Measurements from ENCODE around the gene CEP83. TPM values are rescaled to one million over a fixed set of nuclear protein-coding genes. Genes with fewer than 3 reads are reported as not detected.

The CEP83 gene, protein sequence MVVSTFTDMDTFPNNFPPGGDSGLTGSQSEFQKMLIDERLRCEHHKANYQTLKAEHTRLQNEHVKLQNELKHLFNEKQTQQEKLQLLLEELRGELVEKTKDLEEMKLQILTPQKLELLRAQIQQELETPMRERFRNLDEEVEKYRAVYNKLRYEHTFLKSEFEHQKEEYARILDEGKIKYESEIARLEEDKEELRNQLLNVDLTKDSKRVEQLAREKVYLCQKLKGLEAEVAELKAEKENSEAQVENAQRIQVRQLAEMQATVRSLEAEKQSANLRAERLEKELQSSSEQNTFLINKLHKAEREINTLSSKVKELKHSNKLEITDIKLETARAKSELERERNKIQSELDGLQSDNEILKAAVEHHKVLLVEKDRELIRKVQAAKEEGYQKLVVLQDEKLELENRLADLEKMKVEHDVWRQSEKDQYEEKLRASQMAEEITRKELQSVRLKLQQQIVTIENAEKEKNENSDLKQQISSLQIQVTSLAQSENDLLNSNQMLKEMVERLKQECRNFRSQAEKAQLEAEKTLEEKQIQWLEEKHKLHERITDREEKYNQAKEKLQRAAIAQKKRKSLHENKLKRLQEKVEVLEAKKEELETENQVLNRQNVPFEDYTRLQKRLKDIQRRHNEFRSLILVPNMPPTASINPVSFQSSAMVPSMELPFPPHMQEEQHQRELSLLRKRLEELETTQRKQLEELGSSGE
- 2.5 and 7.4 TPM in 2 replicates for total RNA-seq

DNA sequence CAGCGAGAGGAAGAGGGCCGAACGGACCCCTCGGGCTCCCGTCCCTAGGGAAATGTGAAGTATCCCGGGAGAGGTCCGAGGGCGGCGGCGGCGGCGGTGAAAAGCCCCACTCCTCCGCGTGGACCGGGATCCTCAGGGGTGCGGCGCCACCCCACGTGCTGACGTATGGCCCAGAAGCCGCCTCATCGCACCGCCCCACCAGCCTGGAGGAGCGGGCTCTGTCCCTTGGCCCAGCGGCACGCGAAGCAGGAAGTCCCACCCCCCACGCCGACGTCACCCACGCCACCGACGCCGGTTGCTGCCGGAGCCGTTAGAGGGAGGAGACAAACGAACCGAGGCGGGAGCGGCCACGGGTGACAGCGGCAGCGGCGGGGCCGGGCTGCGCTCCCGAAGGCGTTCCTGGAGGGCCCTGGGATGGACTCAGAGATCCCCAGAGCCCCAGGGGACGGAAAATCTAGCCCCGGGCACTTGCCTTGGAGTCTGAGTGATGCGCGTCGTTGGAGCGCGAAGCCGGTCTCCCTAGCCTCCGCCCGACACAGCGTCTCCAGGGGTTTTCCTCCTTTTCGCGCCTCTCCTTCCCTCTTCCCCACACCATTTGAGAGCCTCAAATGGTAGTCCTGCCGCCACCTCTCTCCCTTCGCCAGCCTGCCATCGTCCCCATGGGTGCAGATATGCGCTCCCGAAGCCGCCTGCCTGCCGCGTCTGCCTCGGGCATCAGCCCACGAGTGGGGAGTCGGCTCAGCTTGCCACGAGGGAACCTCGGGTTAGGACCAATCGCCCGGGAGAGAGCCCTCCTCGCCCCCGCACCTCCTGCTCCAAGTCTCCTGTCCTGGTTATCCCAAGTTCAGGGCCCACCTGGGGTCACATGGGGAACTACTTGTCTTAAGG is at the start of gene CEP83:
CEP83 (minus strand) TSS at position 140 of the 888 bp plus-strand sequence. CDS start 47,377 bp downstream, outside the sequence.

Other genes with a start within 250 kb of the CEP83 start
- gene TMCC3, start 190.7 kb upstream of the CEP83 start, total RNA-seq = 1.3 and 4.6 TPM in 2 replicates